ENCODE measurements around the gene PRR18. TPM values are rescaled to one million over a fixed set of nuclear protein-coding genes. Genes with fewer than 3 reads are reported as not detected.
A peak's percentile ranks its signal among the peaks of the same experiment; 100 is the strongest.

The PRR18 gene
- total and polyA plus RNA-seq, 5 experiments from 2014 or later = not detected

DNA sequence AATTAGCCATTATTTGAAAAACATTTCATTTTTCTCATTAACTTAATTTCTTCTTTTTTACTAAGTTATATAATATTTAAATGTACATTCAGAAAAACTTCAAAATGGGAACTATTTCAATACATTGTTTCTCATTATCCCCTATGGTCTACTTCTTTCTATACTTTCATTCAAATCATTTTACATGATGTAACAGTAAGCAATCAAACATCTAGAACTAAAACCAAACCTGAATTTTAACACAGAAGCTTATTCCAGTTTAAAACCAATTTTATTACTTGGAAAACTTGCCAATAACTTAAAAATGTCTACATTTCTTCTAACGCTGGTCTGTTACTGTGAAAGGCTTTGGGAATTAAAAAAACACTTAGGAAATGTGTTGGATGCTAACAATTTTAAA, 4.6 kb upstream of the PRR18 start:
- Mint-ChIP-seq H3K27ac (no peak overlapping the region), H3K36me3 (peaks cover 0 to 2% (median 0%) of the 10 kb centered on the region in 3 donors), H3K9me3 (no peaks in the 10 kb centered on the region), H3K27me3 (peaks cover 6 to 20% (median 12%) of the 10 kb centered on the region in 5 donors), H3K4me1 (peaks cover 0 to 6% (median 3%) of the 10 kb centered on the region in 4 donors), H3K4me3 (no peak overlapping the region)
- POLR2A ChIA-PET = no interaction called here
- DNase-seq (no peak), ATAC-seq (no peak)

GRCh38 chr6:166310634-166311033, 2.4 kb upstream of the PRR18 start:
- H3K36me3 Mint-ChIP-seq = peaks cover 0 to 6% (median 2%) of the 10 kb centered on the region in 3 donors
- no peak for ATAC-seq
- peaks cover 6 to 31% (median 20%) of the 10 kb centered on the region in 5 donors for H3K27me3 Mint-ChIP-seq
- no peaks in the 10 kb centered on the region for H3K9me3 Mint-ChIP-seq
- POLR2A ChIA-PET = no interaction called here
- no peak for DNase-seq
- peaks cover 0 to 9% (median 2%) of the 10 kb centered on the region in 4 donors for H3K4me1 Mint-ChIP-seq
- no peak overlapping the region for H3K27ac Mint-ChIP-seq
- H3K4me3 Mint-ChIP-seq = no peak overlapping the region

- Mint-ChIP-seq H3K4me3 (no peak overlapping the region), H3K9me3 (no peaks in the 10 kb centered on the region), H3K27ac (no peak overlapping the region), H3K36me3 (peaks cover 0 to 6% (median 2%) of the 10 kb centered on the region in 3 donors), H3K4me1 (peaks cover 0 to 9% (median 2%) of the 10 kb centered on the region in 4 donors), H3K27me3 (peaks cover 12 to 37% (median 26%) of the 10 kb centered on the region in 5 donors)
- DNase-seq (no peak), ATAC-seq (no peak)
- POLR2A ChIA-PET = no interaction called here
Observed at GRCh38 chr6:166309977-166310376, 1.8 kb upstream of the PRR18 start.

- Mint-ChIP-seq H3K9me3 (no peaks in the 10 kb centered on the region), H3K27ac (no peak overlapping the region), H3K27me3 (peaks cover 17 to 47% (median 33%) of the 10 kb centered on the region in 5 donors), H3K36me3 (peaks cover 0 to 6% (median 2%) of the 10 kb centered on the region in 3 donors), H3K4me1 (peaks cover 0 to 9% (median 2%) of the 10 kb centered on the region in 4 donors), H3K4me3 (peak overlapping the region; percentile 6 to 74 (median 49))
- DNase-seq = no peak
- ATAC-seq = no peak
- POLR2A ChIA-PET = no interaction called here
Observed at GRCh38 chr6:166308769-166309589, 787 bp upstream of the PRR18 start.

GRCh38 chr6:166307082-166308032, 835 bp downstream of the PRR18 start:
- peaks cover 0 to 6% (median 2%) of the 10 kb centered on the region in 3 donors for H3K36me3 Mint-ChIP-seq
- H3K27ac Mint-ChIP-seq = no peak overlapping the region
- H3K9me3 Mint-ChIP-seq = no peaks in the 10 kb centered on the region
- peaks cover 0 to 7% (median 2%) of the 10 kb centered on the region in 4 donors for H3K4me1 Mint-ChIP-seq
- ATAC-seq = peak; percentile 72 to 84
- POLR2A ChIA-PET = no interaction called here
- H3K4me3 Mint-ChIP-seq = peak overlapping the region in 7 of 10 donors; percentile 24 to 69 (median 55)
- DNase-seq = peak in 4 of 10 donors; percentile 9 to 37 (median 16)
- H3K27me3 Mint-ChIP-seq = peaks cover 19 to 62% (median 47%) of the 10 kb centered on the region in 5 donors

GRCh38 chr6:166306378-166307081, 1.7 kb downstream of the PRR18 start:
- Mint-ChIP-seq H3K4me3 (peak overlapping the region; percentile 47 to 82 (median 70)), H3K4me1 (peaks cover 0 to 7% (median 2%) of the 10 kb centered on the region in 4 donors), H3K9me3 (no peaks in the 10 kb centered on the region), H3K27ac (no peak overlapping the region), H3K27me3 (peaks cover 22 to 70% (median 51%) of the 10 kb centered on the region in 5 donors), H3K36me3 (peaks cover 0 to 6% (median 2%) of the 10 kb centered on the region in 3 donors)
- ATAC-seq (no peak), DNase-seq (no peak)
- POLR2A ChIA-PET = no interaction called here

DNA sequence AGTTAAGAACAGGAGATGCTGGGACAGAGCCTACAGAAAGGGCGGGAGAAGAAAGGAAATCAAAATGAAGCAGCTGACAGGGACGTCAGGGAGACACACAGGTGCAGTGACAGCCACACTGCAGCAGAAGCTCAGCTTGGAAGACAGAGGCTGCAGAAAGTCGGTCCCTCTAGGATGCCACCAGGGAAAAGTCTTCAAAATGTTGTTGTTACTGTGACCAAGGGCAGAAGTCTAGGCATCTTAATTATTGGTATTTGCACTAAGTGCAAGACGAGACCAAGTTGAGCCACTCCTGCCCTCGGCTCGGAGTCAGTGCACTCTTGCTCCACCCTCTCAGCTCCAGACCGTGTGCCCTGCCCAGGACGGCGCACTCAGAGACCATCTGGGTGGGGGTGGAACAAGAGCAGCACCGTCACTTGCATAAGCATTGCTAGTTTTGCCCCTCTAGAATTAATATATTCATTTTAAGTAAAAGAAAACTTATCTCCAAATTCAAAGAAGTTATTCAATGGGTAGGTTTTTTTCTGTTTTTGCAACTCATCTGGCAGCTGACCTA, 2.6 kb downstream of the PRR18 start:
- ATAC-seq = no peak
- no peaks in the 10 kb centered on the region for H3K9me3 Mint-ChIP-seq
- peaks cover 0 to 6% (median 2%) of the 10 kb centered on the region in 3 donors for H3K36me3 Mint-ChIP-seq
- H3K27me3 Mint-ChIP-seq = peaks cover 23 to 77% (median 55%) of the 10 kb centered on the region in 5 donors
- no peak overlapping the region for H3K27ac Mint-ChIP-seq
- DNase-seq = no peak
- peaks cover 0 to 7% (median 2%) of the 10 kb centered on the region in 4 donors for H3K4me1 Mint-ChIP-seq
- POLR2A ChIA-PET = no interaction called here
- H3K4me3 Mint-ChIP-seq = peak overlapping the region in 6 of 10 donors; percentile 15 to 74 (median 54)

GRCh38 chr6:166304106-166304505, 4.1 kb downstream of the PRR18 start:
- peaks cover 0 to 6% (median 2%) of the 10 kb centered on the region in 3 donors for H3K36me3 Mint-ChIP-seq
- H3K27me3 Mint-ChIP-seq = peaks cover 26 to 80% (median 46%) of the 10 kb centered on the region in 5 donors
- peaks cover 0 to 7% (median 2%) of the 10 kb centered on the region in 4 donors for H3K4me1 Mint-ChIP-seq
- H3K4me3 Mint-ChIP-seq = no peak overlapping the region
- POLR2A ChIA-PET = no interaction called here
- H3K9me3 Mint-ChIP-seq = no peaks in the 10 kb centered on the region
- DNase-seq (no peak), ATAC-seq (no peak)
- H3K27ac Mint-ChIP-seq = no peak overlapping the region

DNA sequence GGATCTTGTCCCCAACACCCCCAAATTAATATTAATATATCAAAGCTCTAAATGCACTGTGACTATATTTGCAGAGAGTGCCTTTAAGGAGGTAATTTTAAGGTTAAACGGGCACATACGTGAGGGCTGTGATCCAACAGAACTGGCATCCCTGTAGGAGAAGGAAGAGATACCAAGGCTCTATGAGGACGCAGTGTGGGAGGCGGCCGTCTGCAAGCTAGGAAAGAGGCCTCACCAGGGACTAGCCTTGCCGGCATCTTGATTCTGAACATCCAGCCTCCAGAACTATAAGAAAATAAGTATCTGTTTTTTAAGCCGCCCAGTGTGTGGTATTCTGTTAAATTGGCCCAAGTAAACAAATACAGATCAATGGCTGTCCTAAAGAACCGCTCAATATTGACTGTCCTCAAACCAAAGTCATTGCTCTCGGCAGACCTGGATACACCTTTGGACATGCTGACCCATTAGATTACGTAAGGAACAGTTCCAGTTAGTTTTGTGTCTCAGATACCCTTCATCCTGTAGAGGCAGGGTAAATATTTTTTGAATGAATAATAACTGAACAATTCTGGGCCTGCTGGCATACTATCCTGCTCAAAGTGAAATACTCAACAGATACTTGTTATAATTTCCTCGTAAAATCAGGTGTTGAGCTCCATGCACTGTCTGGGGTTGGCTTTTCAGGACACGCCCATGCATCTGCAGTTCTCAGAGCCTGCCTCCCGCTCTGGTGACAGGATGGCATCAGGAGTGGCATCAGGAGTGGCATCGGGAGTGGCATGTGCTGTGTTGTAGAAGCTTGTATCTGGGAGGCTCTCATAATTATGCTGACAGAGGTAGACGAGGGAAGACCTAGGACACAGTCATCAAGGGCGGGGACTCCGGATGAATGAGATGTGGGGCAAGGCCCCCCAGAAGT, 6.3 kb downstream of the PRR18 start:
- peaks cover 0 to 3% (median 0%) of the 10 kb centered on the region in 4 donors for H3K4me1 Mint-ChIP-seq
- ATAC-seq (no peak), DNase-seq (no peak)
- peaks cover 0 to 6% (median 0%) of the 10 kb centered on the region in 3 donors for H3K36me3 Mint-ChIP-seq
- no peak overlapping the region for H3K4me3 Mint-ChIP-seq
- peaks cover 25 to 91% (median 48%) of the 10 kb centered on the region in 5 donors for H3K27me3 Mint-ChIP-seq
- POLR2A ChIA-PET = no interaction called here
- H3K9me3 Mint-ChIP-seq = no peaks in the 10 kb centered on the region
- H3K27ac Mint-ChIP-seq = no peak overlapping the region

GRCh38 chr6:166300357-166300987, 7.7 kb downstream of the PRR18 start:
- ATAC-seq (no peak), DNase-seq (no peak)
- Mint-ChIP-seq H3K9me3 (no peaks in the 10 kb centered on the region), H3K4me3 (no peak overlapping the region), H3K27me3 (peaks cover 21 to 83% (median 47%) of the 10 kb centered on the region in 5 donors), H3K27ac (no peak overlapping the region), H3K36me3 (no peaks in the 10 kb centered on the region), H3K4me1 (no peaks in the 10 kb centered on the region)
- POLR2A ChIA-PET = no interaction called here

DNA sequence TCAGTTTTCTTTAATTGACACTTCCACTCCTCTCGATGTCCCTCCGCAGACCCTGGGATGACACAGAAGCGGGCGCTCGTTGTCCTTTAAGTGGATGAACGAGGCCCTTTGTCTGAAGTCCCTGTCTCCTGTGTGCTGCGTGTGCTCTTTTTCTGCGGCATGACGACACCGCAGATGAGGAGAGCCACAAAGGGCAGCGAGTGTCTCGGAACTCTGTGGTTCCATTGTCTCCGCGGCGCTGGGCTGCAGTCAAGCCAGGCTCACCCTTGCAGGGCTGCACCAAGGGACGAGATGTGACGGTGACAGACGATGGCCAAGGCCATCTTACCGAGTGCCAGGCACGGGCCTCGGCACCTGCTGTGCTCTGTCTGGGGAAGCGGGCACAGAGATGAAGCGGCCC, 10.6 kb downstream of the PRR18 start:
- DNase-seq = no peak
- H3K4me3 Mint-ChIP-seq = no peak overlapping the region
- no peak overlapping the region for H3K27ac Mint-ChIP-seq
- no peaks in the 10 kb centered on the region for H3K36me3 Mint-ChIP-seq
- H3K4me1 Mint-ChIP-seq = peaks cover 0 to 3% (median 0%) of the 10 kb centered on the region in 4 donors
- no peak for ATAC-seq
- H3K27me3 Mint-ChIP-seq = peaks cover 17 to 56% (median 28%) of the 10 kb centered on the region in 5 donors
- H3K9me3 Mint-ChIP-seq = no peaks in the 10 kb centered on the region
- POLR2A ChIA-PET = no interaction called here
